Left hindlimb (tissue), 1 donor: Measurements from ENCODE around the gene KLHL14.

Experiments
- DNase-seq: peaks from one replicate; pipeline ENCODE4 v3.0.0-alpha.2; 2018

Gene KLHL14

DNA sequence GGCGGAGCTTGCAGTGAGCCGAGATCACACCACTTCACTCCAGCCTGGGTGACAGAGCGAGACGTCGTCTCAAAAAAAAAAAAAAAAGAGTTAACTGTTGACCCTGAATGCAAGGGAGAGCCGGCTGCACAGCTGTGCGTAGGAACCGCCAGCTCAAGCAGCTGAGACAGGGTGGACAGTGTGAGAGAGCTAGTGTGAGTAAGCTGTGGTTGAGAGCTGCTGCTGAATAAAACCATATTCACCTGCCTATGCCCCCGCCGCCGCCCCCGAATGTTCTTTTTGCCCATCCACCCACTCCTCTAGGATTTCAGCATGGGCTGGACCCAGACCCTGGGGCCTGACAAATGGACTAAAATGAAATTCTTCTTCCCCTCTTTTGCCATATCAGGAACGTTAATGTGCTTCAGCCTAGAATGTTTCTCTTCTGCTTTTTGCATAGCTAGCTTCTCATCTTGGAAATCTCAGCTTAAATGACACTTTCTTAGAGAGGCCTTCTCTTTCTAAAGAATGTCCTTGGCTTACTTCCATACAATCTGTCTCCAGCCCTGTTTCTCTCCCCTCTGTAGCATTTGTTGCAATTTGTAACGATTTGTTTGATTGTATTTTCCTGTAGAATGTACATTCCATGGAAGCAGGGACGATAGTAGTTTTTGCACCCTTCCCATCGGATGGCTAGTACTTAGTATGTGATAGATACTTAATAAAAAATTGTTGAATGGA is 142.7 kb downstream of the KLHL14 start:
- no peak for DNase-seq

DNA sequence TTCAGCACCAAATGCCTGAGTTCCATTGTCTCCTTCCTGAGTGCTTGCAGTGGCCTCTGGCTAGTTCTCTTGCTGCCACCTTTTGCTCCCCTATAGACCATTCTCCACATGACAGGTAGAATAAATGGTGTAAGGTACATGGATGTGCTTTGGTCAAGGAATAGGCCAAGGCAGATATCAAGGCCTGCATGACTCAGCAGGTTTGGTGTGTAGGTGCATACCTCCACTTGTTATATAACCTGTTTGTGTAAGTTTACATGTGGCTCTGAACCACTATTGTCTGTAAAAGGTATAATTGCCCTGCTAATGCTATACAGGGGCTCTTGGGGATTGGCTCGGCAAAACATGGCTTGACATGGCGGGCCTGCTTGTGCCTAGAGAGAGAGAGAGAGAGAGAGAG is 143.5 kb downstream of the KLHL14 start:
- no peak for DNase-seq

GRCh38 chr18:32624182-32624723 is 148.6 kb downstream of the KLHL14 start:
- no peak for DNase-seq

GRCh38 chr18:32623563-32623962 is 149.3 kb downstream of the KLHL14 start:
- no peak for DNase-seq
